MM.1S (cell line): Measurements from ENCODE around the gene XPC.

Experiments used
- DNase-seq: peaks from one replicate; pipeline ENCODE4 v3.0.0-alpha.2; 2015
- H2AFZ ChIP-seq: fragments of 300-600 bp; sonication (generic); 2 replicates; pipeline ENCODE4 v1.6.0; 2016; ENCODE audit warnings: antibody characterized with exemption, low read length
- H3F3A ChIP-seq: fragments of 300-600 bp; sonication (generic); 2 replicates; pipeline ENCODE4 v1.6.1; 2016; ENCODE audit warnings: mild to moderate bottlenecking, antibody characterized with exemption, low read length, moderate library complexity, mixed read lengths; ENCODE audit not compliant: insufficient read depth
- H3K27ac ChIP-seq: fragments of 300-600 bp; sonication (generic); 2 replicates; pipeline ENCODE4 v1.5.1; 2016; ENCODE audit warnings: mild to moderate bottlenecking, low read length
- H3K27me3 ChIP-seq: fragments of 300-600 bp; sonication (generic); replicated peaks from 2 replicates; pipeline ENCODE4 v1.6.0; 2016; ENCODE audit warnings: low read length; ENCODE audit not compliant: insufficient read depth
- H3K36me3 ChIP-seq: fragments of 300-600 bp; sonication (generic); replicated peaks from 2 replicates; pipeline ENCODE4 v1.6.1; 2016; ENCODE audit warnings: mild to moderate bottlenecking, low read length, mixed read lengths; ENCODE audit not compliant: insufficient read depth
- H3K4me1 ChIP-seq: fragments of 300-600 bp; sonication (generic); 2 replicates; pipeline ENCODE4 v1.6.1; 2016; ENCODE audit warnings: low read length, mixed read lengths
- H3K4me2 ChIP-seq: fragments of 300-600 bp; sonication (generic); 2 replicates; pipeline ENCODE4 v1.6.0; 2016; ENCODE audit warnings: low read depth, low read length
- H3K4me3 ChIP-seq: fragments of 300-600 bp; sonication (generic); 2 replicates; pipeline ENCODE4 v1.5.1; 2016; ENCODE audit warnings: low read length, mixed read lengths
- H3K79me2 ChIP-seq: fragments of 300-600 bp; sonication (generic); 2 replicates; pipeline ENCODE4 v1.6.1; 2016; ENCODE audit warnings: mixed run types, low read length, mixed read lengths
- H3K9ac ChIP-seq: fragments of 300-600 bp; sonication (generic); 2 replicates; pipeline ENCODE4 v1.6.1; 2016; ENCODE audit warnings: low read length, mixed read lengths
- H3K9me2 ChIP-seq: fragments of 300-600 bp; sonication (generic); replicated peaks from 2 replicates; pipeline ENCODE4 v1.6.1; 2016; ENCODE audit warnings: mild to moderate bottlenecking, low read length, mixed read lengths; ENCODE audit not compliant: insufficient read depth
- H3K9me3 ChIP-seq: fragments of 300-600 bp; sonication (generic); replicated peaks from 2 replicates; pipeline ENCODE4 v1.6.1; 2016; ENCODE audit warnings: mild to moderate bottlenecking, low read length, mixed read lengths; ENCODE audit not compliant: insufficient read depth
- H4K20me1 ChIP-seq: fragments of 300-600 bp; sonication (generic); 2 replicates; pipeline ENCODE4 v1.6.1; 2016; ENCODE audit warnings: mild to moderate bottlenecking, low read length, moderate library complexity, mixed read lengths; ENCODE audit not compliant: insufficient read depth
- CTCF ChIP-seq: fragments of 300-600 bp; sonication (generic); IDR thresholded peaks from 2 replicates; pipeline ENCODE4 v1.5.1; 2016; ENCODE audit warnings: antibody characterized with exemption, low read length, mixed read lengths
- EZH2 ChIP-seq: fragments of 300-600 bp; sonication (generic); optimal IDR thresholded peaks from 2 replicates; pipeline ENCODE3; 2017; ENCODE audit warnings: low read depth, mild to moderate bottlenecking, antibody characterized with exemption, low read length, mixed read lengths
- EZH2phosphoT487 ChIP-seq: fragments of 300-600 bp; sonication (generic); IDR thresholded peaks from 2 replicates; pipeline ENCODE4 v1.6.1; 2018; ENCODE audit warnings: antibody characterized with exemption, low read length

Gene XPC

GRCh38 chr3:14218355-14218754 lies 40.0 kb upstream of the XPC start:
- Histone ChIP-seq H3K27me3 (no peaks in the 10 kb centered on the region), H2AFZ (no peak overlapping the region), H3K4me3 (no peak overlapping the region), H3K4me2 (no peak overlapping the region), H3K79me2 (no peaks in the 10 kb centered on the region), H3K9me2 (no peaks in the 10 kb centered on the region), H3K27ac (no peak overlapping the region), H3F3A (no peaks in the 10 kb centered on the region), H3K9ac (no peak overlapping the region), H3K9me3 (no peaks in the 10 kb centered on the region), H3K4me1 (no peaks in the 10 kb centered on the region), H3K36me3 (no peaks in the 10 kb centered on the region), H4K20me1 (no peaks in the 10 kb centered on the region)
- TF ChIP-seq EZH2phosphoT487, result no peak
- no peak for TF ChIP-seq EZH2
- no peak for TF ChIP-seq CTCF
- no peak for DNase-seq

GRCh38 chr3:14216257-14217048 lies 38.1 kb upstream of the XPC start:
- Histone ChIP-seq H3K27ac (no peak overlapping the region), H3K4me3 (no peak overlapping the region)

GRCh38 chr3:14214764-14215163 lies 36.4 kb upstream of the XPC start:
- Histone ChIP-seq H3K4me3 (no peak overlapping the region), H3F3A (no peaks in the 10 kb centered on the region), H3K79me2 (no peaks in the 10 kb centered on the region), H3K9me2 (no peaks in the 10 kb centered on the region), H2AFZ (no peak overlapping the region), H3K27ac (no peak overlapping the region), H3K4me2 (no peak overlapping the region), H4K20me1 (no peaks in the 10 kb centered on the region), H3K9ac (no peak overlapping the region), H3K36me3 (no peaks in the 10 kb centered on the region), H3K27me3 (no peaks in the 10 kb centered on the region), H3K9me3 (no peaks in the 10 kb centered on the region), H3K4me1 (no peaks in the 10 kb centered on the region)
- no peak for TF ChIP-seq EZH2phosphoT487
- no peak for TF ChIP-seq EZH2
- no peak for TF ChIP-seq CTCF
- no peak for DNase-seq

More at GRCh38 chr3:14216257-14217048, 38.1 kb upstream of the XPC start:
- Histone ChIP-seq H2AFZ (no peak overlapping the region), H3K36me3 (no peaks in the 10 kb centered on the region), H3K9ac (no peak overlapping the region), H3K4me2 (no peak overlapping the region), H3K4me1 (no peaks in the 10 kb centered on the region), H3K79me2 (no peaks in the 10 kb centered on the region), H3F3A (no peaks in the 10 kb centered on the region), H4K20me1 (no peaks in the 10 kb centered on the region), H3K27me3 (no peaks in the 10 kb centered on the region), H3K9me3 (no peaks in the 10 kb centered on the region), H3K9me2 (no peaks in the 10 kb centered on the region)
- TF ChIP-seq EZH2, result no peak
- TF ChIP-seq CTCF, result no peak
- TF ChIP-seq EZH2phosphoT487, result no peak
- no peak for DNase-seq
